Astrocyte of the hippocampus (primary cell): ENCODE measurements around the gene ABHD17A.
A peak's percentile ranks its signal among the peaks of the same experiment; 100 is the strongest.

Experiments
- DNase-seq: peaks from one replicate; pipeline ENCODE4 v3.0.0; 2011; ENCODE audit warnings: low read depth, low spot score

The ABHD17A gene

GRCh38 chr19:1885398-1886119 is at the start of gene ABHD17A:
ABHD17A (minus strand) TSS chr19:1885496; CDS start chr19:1881566, 3,930 bp downstream.
- DNase-seq: peak; percentile 97

GRCh38 chr19:1933942-1934341 is 48.6 kb upstream of the ABHD17A start:
- no peak for DNase-seq

- DNase-seq: no peak
These were observed 47.9 kb upstream of the ABHD17A start for GRCh38 chr19:1933244-1933643.

- DNase-seq: no peak
These were observed 47.1 kb upstream of the ABHD17A start for GRCh38 chr19:1932395-1932794.

GRCh38 chr19:1931445-1931844 is 46.1 kb upstream of the ABHD17A start:
- no peak for DNase-seq

- peak; percentile 86 for DNase-seq
These were observed 43.9 kb upstream of the ABHD17A start for GRCh38 chr19:1929021-1929742.

GRCh38 chr19:1925544-1925943 is 40.2 kb upstream of the ABHD17A start:
- DNase-seq: no peak

- no peak for DNase-seq
These were observed 39.1 kb upstream of the ABHD17A start for GRCh38 chr19:1924320-1924961.

GRCh38 chr19:1923319-1923718 is 38.0 kb upstream of the ABHD17A start:
- no peak for DNase-seq

- DNase-seq: no peak
These were observed 37.5 kb upstream of the ABHD17A start for GRCh38 chr19:1922803-1923202.

- no peak for DNase-seq
These were observed 36.5 kb upstream of the ABHD17A start for GRCh38 chr19:1921825-1922224.

- no peak for DNase-seq
These were observed 36.0 kb upstream of the ABHD17A start for GRCh38 chr19:1921326-1921725.

- no peak for DNase-seq
These were observed 35.3 kb upstream of the ABHD17A start for GRCh38 chr19:1920644-1921043.

GRCh38 chr19:1918975-1919374 is 33.7 kb upstream of the ABHD17A start:
- DNase-seq: no peak

GRCh38 chr19:1917926-1918325 is 32.6 kb upstream of the ABHD17A start:
- no peak for DNase-seq

- DNase-seq: no peak
These were observed 31.9 kb upstream of the ABHD17A start for GRCh38 chr19:1917146-1917545.

- no peak for DNase-seq
These were observed 29.6 kb upstream of the ABHD17A start for GRCh38 chr19:1914826-1915341.

- DNase-seq: no peak
These were observed 28.7 kb upstream of the ABHD17A start for GRCh38 chr19:1913781-1914577.

- no peak for DNase-seq
These were observed 27.6 kb upstream of the ABHD17A start for GRCh38 chr19:1912760-1913505.

- no peak for DNase-seq
These were observed 26.7 kb upstream of the ABHD17A start for GRCh38 chr19:1911995-1912394.

- no peak for DNase-seq
These were observed 25.8 kb upstream of the ABHD17A start for GRCh38 chr19:1911098-1911497.
